ENCODE data around the gene CDH2.

CDH2 gene

GRCh38 chr18:28043631-28044030, 133.3 kb downstream of the CDH2 start:
- Histone ChIP-seq H3K4me1 (peaks cover 6% of the 10 kb centered on the region), H3K36me3 (no peaks in the 10 kb centered on the region), H3K27me3 (no peaks in the 10 kb centered on the region), H3K4me3 (ENCODE audit: low read depth, low read length) (no peak overlapping the region), H3K9me3 (no peaks in the 10 kb centered on the region)
- DNase-seq = no peak
- no peak for TF ChIP-seq CTCF (IDR thresholded peaks at IDR 0.05; ENCODE audit: low read depth, low read length)

DNA sequence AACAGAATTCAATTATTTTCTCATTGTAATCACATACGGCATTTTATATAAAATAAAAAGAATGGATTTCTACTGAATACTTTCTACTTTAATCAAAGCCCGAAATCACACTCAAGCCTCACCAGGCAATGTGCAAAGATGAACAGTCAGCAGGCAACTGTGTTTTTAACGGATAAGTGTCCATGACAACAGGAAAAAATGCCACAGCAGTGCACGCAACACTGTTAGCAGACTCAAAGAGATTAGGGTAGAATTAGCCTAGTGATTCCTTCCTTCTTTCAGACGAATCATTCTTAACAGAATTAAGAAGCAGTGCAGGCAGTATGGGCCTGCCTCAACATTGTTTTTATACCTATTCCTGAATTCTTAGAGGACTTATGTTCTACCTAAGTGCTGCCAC, 135.6 kb downstream of the CDH2 start:
- H3K4me1 ChIP-seq = peaks cover 6% of the 10 kb centered on the region
- TF ChIP-seq CTCF (IDR thresholded peaks at IDR 0.05; ENCODE audit: low read depth, low read length) = no peak
- DNase-seq = peak; percentile 9

DNA sequence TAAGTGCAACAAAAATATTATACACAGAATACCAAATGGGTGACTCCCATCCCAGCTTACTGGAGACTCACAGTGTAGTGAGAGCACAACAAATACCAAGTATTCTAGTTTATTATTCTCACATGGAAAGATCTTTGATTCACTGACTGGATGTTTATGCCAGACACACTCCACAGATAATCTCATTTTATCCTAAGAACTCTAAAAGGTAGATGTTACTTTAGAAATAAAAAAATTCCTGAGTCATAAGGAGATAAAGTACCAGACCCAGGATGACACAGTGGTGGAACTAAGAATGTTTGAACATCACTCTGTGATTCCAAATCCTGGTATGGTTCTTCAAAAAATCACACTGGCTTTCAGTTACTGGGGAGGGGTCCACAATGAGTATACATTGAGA, 136.2 kb downstream of the CDH2 start:
- no peaks in the 10 kb centered on the region for H3K9me3 ChIP-seq
- H3K36me3 ChIP-seq = no peaks in the 10 kb centered on the region
- no peak overlapping the region for H3K4me3 ChIP-seq (ENCODE audit: low read depth, low read length)
- H3K4me1 ChIP-seq = peaks cover 6% of the 10 kb centered on the region
- no peak for DNase-seq
- no peak for TF ChIP-seq CTCF (IDR thresholded peaks at IDR 0.05; ENCODE audit: low read depth, low read length)
- no peaks in the 10 kb centered on the region for H3K27me3 ChIP-seq

More for the DNA sequence above, 135.6 kb downstream of the CDH2 start:
- Histone ChIP-seq H3K36me3 (no peaks in the 10 kb centered on the region), H3K4me3 (ENCODE audit: low read depth, low read length) (no peak overlapping the region), H3K9me3 (no peaks in the 10 kb centered on the region), H3K27me3 (no peaks in the 10 kb centered on the region)

DNA sequence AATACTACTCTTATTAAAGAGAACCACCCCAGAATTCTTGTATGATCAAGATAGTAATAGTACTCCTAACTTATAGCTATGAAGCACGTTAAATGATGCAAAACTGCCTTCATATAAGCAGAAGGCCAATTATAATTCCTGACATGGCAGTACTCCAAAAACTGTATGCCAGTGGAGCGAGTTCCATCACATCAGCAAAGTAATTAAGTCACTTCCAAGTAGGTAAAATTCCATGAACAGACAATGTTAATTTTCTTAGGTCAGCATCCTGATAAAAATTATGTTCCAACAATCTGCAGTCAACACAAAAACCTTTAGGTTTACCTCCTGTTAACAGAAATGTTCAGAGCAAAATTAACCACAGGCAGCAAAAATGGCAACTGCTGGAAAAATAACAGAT, 136.7 kb downstream of the CDH2 start:
- DNase-seq = no peak
- no peaks in the 10 kb centered on the region for H3K27me3 ChIP-seq
- H3K4me3 ChIP-seq (ENCODE audit: low read depth, low read length) = no peak overlapping the region
- H3K4me1 ChIP-seq = peaks cover 1% of the 10 kb centered on the region
- H3K36me3 ChIP-seq = no peaks in the 10 kb centered on the region
- no peak for TF ChIP-seq CTCF (IDR thresholded peaks at IDR 0.05; ENCODE audit: low read depth, low read length)
- no peaks in the 10 kb centered on the region for H3K9me3 ChIP-seq

GRCh38 chr18:28039691-28040090, 137.2 kb downstream of the CDH2 start:
- DNase-seq = no peak
- H3K36me3 ChIP-seq = no peaks in the 10 kb centered on the region
- no peaks in the 10 kb centered on the region for H3K9me3 ChIP-seq
- no peaks in the 10 kb centered on the region for H3K27me3 ChIP-seq
- no peaks in the 10 kb centered on the region; the same call in 1 of the 2 replicates for H3K4me1 ChIP-seq
- no peak overlapping the region for H3K4me3 ChIP-seq (ENCODE audit: low read depth, low read length)
- no peak for TF ChIP-seq CTCF (IDR thresholded peaks at IDR 0.05; ENCODE audit: low read depth, low read length)

DNA sequence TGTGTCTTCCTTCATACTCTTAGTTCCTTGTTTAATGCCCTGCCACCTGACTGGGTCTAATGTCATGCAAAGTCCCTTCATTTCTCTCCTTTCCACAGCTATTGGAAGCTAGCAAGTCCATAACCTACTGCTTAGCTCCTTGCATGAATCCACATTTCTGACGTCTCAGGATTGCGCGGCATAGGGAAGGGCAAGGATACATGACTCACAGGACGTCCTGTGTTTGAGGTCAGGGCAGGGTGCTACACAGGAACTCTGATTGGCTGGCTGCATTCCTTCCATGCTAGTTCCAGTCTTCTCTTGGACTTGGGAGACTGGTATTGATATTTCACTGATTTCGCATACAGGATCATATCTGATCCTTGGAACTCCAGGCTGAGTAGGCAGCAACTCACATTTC, 137.9 kb downstream of the CDH2 start:
- no peak for DNase-seq

More for the DNA sequence above, 137.9 kb downstream of the CDH2 start:
- Histone ChIP-seq H3K27me3 (no peaks in the 10 kb centered on the region), H3K4me1 (no peaks in the 10 kb centered on the region; the same call in 1 of the 2 replicates), H3K9me3 (no peaks in the 10 kb centered on the region), H3K4me3 (ENCODE audit: low read depth, low read length) (no peak overlapping the region), H3K36me3 (no peaks in the 10 kb centered on the region)
- TF ChIP-seq CTCF (IDR thresholded peaks at IDR 0.05; ENCODE audit: low read depth, low read length) = no peak
